ENCODE data around the gene ZNF445. TPM values are rescaled to one million over a fixed set of nuclear protein-coding genes. Genes with fewer than 3 reads are reported as not detected.
"Not testable (repeated sequence)": the region's sequence is repeated elsewhere in the genome, so short reads cannot be mapped to it uniquely, and the experiment has no call there.

ZNF445 gene
- total and polyA plus RNA-seq, 2 of the 8 experiments (the other 6 are each of a cell fraction or from before 2014, with no cell fraction given), result 3.3 to 26.3 TPM

DNA sequence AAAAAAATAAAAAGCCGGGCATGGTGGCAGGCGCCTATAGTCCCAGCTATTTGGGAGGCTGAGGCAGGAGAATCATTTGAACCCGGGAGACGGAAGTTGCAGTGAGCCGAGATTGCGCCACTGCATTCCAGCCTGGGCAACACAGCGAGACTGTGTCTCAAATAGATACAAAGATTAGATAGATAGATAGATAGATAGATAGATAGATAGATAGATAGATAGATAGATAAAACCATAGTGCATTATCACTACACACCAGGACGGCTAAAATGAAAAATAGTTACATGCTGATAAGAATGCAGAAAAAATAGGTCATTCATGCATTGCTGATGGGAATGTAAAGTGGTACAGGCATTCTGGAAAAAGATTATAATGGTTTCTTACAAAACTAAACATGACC is 79.2 kb downstream of the ZNF445 start:
- H4K8ac ChIP-seq (ENCODE audit: extremely low read depth, insufficient read depth, low read length); H3K4me3 ChIP-seq (ENCODE audit: extremely low read depth in 1 of 4, insufficient read depth in 2 of 4, low read depth in 3 of 4, low read length in 4 of 4); H4K5ac ChIP-seq (ENCODE audit: insufficient read length, low read depth, low read length); H2BK120ac ChIP-seq (replicated peaks; ENCODE audit: low read depth, low read length); H4K91ac ChIP-seq (replicated peaks; ENCODE audit: insufficient read length, low read length); H3K27ac ChIP-seq (ENCODE audit: low read depth, low read length); H3K36me3 ChIP-seq (ENCODE audit: control insufficient read depth in 2 of 4, insufficient read depth in 4 of 4, low read length in 3 of 4); H3K79me2 ChIP-seq (ENCODE audit: control insufficient read depth in 1 of 2, insufficient read depth in 2 of 2, low read length in 2 of 2); H2AFZ ChIP-seq (ENCODE audit: low read length); H3K79me1 ChIP-seq (ENCODE audit: low read depth, low read length); H2BK15ac ChIP-seq (ENCODE audit: low read length); H3K56ac ChIP-seq (replicated peaks; ENCODE audit: insufficient read length, low read depth, low read length); H2BK5ac ChIP-seq (ENCODE audit: low read depth, low read length); H2AK5ac ChIP-seq (ENCODE audit: low read depth, low read length); H3K23me2 ChIP-seq (ENCODE audit: low read depth, low read length); FAIRE-seq; H3K4me1 ChIP-seq (replicated peaks in 1 of 4; ENCODE audit: control insufficient read depth in 3 of 4, insufficient read depth in 4 of 4, low read length in 3 of 4); H2BK12ac ChIP-seq (ENCODE audit: low read depth, low read length); H3K9me3 ChIP-seq (ENCODE audit: insufficient read depth in 2 of 2, low read depth in 1 of 2, low read length in 1 of 2); H3K4ac ChIP-seq (replicated peaks; ENCODE audit: insufficient read length, low read depth, low read length); DNase-seq (ENCODE audit: low read depth in 1 of 2, low spot score in 2 of 2); H3K23ac ChIP-seq (ENCODE audit: insufficient read length); H3K18ac ChIP-seq (ENCODE audit: extremely low read depth, low read length); H3K9ac ChIP-seq (replicated peaks in 1 of 4; ENCODE audit: extremely low read depth in 1 of 4, low read depth in 3 of 4, low read length in 3 of 4); H2BK20ac ChIP-seq (ENCODE audit: low read length); H4K20me1 ChIP-seq (replicated peaks in 1 of 2; ENCODE audit: control insufficient read depth in 1 of 2, insufficient read depth in 2 of 2, low read length in 2 of 2); H3K4me2 ChIP-seq (ENCODE audit: insufficient read depth in 1 of 2, low read depth in 2 of 2, low read length in 2 of 2); H3K27me3 ChIP-seq (replicated peaks in 1 of 4; ENCODE audit: control insufficient read depth in 3 of 4, extremely low read depth in 1 of 4, insufficient read depth in 3 of 4, low read length in 3 of 4); H3K14ac ChIP-seq (ENCODE audit: insufficient read length): not testable (repeated sequence)
- POLR2A ChIA-PET (ENCODE audit: partially characterized antibody), result interaction anchor here (1.1 kb wide), 1 partner anchor 41 kb away, joined by 3 read pairs; no protein-coding TSS in a partner anchor
- CTCF ChIA-PET (ENCODE audit: partially characterized antibody), result interaction anchor here (0.6 to 0.8 kb wide), 3 partner anchors 14 to 153 kb away, joined by 3 read pairs; no protein-coding TSS in a partner anchor
- WGBS, 2 experiments (ENCODE audit: extremely low coverage in 1 of 2, insufficient coverage in 1 of 2, insufficient read length in 1 of 2, insufficient replicate concordance in 2 of 2, low coverage in 1 of 2, low lambda C conversion rate in 2 of 2, missing lambda C conversion rate in 1 of 2), result 93% methylated on average over 8 of the region's 8 CpGs; no CpG with 5 or more reads in 1 of the 2 experiments
